GM04503 (cell line): ENCODE measurements around the gene RPS6KA2.
A peak's percentile ranks its signal among the peaks of the same experiment; 100 is the strongest.

Experiments used
- DNase-seq: peaks from one replicate; pipeline ENCODE4 v3.0.0-alpha.2; 2012; ENCODE audit warnings: low read depth

Gene RPS6KA2

DNA sequence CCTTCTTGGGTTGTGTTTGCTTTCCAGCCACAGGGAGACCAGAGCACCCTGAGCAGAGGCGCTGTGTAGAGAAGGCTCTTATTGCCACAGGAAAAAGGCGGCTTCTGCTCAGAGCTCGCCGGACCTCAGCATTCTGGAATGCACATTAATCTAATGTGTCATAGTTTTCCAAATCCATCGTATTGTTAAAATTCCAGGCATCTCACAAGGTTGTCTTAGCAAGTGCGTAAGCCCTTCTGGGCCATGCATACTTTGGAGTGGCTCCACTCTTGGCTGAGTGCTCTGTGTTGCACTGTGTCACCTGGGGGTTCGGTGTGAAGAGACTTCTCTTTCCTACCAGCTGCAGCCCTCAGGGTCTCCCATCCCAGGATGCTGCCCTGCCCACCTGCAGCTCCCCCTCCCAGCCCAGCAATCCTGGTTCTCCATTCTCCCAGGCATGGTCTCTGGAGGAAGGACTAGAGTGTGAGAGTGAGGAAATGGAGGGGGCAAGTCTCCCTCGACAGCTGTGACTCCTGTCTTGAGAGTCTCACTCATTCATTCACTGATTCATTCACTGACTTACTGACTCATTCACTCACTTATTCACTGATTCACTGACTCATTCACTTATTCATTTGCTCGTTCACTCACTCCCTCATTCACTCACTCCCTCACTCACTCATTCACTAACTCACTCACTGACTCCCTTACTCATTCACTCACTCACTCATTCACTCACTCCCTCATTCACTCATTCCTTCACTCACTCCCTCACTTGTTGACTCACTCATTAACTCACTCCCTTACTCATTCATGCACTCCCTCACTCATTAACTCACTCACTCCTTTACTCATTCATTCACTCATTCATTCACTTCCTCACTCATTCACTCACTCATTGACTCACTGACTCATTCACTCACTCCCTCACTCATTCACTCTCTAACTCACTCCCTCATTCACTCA lies 160.6 kb downstream of the RPS6KA2 start:
- DNase-seq, result peak; percentile 21

DNA sequence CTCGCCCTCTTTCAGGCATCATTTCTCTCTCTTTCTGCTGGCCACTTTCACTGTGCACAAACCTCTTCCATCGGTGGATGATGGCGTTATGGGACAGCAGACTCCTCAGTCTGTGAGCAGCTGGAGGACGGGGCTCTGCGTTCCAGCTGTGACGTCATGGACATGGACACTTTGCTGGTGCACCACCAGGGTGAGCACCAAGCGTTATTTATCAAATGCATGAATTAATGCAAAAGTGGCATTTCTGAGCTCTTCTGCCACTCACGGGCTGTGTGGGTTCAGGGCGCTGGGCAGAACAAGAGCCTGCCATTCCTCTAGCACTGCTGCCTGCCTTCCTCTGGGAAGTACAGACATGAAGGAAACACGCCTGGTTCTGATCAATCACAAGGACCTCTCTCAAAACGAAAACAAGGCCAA lies 161.4 kb downstream of the RPS6KA2 start:
- no peak for DNase-seq

DNA sequence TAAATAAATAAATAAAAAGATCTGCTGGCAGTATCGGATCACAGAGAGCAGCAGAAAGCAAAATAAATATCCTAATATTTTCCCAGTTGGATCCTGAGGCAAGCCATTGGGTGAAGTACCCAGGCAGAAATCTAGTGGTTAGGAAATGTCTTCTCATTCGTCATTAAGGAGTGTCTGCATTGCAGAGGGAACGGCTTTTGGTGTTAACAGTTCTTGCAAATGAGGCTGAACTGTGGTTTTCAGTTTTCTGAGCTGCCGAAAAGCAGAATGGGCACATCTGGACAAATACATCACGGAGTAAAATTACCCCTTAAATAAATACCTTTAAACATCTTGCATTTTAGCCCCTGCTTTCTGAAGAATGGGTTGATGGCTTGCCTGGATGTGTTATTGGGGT lies 162.1 kb downstream of the RPS6KA2 start:
- no peak for DNase-seq

DNA sequence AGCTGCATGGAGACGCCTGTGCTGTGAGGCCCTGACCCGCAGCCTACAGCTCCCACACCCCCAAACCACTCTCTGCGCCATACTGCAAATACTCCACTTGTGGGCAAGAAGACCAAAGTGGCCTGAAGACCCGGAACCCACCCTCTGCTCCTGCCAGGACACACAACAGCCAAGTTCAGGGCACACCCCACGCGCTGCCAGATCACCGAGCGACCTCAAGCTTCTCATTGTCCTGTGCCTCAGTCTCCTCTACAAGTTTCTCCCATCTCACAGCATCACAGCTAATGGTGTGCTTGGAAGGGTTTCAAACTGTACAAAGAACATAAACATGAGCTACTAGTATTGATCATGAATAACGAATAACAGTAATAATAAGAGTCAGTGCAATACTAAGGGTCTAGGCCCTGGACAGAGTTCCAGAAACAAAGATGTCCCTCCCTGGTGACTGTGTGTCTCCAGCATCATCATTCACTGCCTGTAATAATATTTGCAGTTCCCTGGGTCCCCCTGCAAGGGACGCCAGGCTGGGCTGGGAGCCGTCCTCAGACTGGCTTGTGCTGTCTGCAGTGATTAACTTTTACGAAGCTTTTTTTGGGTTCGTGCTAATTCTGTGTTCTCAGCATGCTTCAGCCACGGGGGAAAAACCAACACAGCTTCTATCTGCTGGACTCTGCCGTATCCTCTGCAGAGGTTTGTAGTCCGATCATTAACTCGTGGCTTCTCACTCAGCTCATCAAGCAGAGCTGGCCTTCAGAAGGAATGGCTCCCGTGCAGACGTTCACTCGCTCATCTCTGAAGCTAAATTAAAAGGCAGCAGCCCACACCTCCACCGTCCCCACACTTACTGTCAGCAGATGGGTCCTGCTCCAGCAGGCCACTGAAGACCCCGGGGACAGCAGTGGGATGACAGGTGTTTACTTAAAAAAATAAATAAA lies 162.7 kb downstream of the RPS6KA2 start:
- no peak for DNase-seq

DNA sequence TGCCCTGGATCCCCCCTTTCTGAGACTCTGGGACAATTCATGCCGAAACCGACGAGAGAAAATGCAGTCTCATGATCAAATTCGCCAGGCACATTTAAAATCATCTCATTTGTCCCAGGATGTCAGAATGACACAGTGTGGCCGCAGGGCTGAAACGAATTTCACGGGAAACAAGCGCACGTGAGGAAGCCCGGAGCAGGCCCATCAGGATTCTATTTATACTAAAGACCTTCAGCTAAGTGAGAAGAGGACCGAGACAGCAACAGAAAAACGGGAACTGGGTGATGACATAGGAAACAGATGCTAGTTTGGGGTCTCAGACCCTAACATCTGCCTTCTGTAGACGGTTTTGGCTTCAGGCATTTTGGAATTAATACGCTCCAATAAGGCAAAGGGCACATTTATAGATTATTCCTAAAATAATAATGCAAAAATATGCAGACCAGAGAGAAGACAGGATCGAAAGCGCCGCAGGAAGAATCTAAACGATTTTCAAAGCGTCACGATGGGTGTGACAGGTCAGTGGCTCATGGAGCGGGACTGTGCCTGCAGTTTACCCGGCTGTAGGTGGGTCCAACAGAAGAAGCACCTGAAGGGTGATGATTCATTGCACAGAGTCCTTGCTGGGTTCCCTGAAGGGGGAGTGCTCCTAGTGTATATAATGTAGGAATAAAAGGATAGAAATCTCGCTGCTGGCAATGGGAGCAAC lies 163.5 kb downstream of the RPS6KA2 start:
- DNase-seq, result no peak

DNA sequence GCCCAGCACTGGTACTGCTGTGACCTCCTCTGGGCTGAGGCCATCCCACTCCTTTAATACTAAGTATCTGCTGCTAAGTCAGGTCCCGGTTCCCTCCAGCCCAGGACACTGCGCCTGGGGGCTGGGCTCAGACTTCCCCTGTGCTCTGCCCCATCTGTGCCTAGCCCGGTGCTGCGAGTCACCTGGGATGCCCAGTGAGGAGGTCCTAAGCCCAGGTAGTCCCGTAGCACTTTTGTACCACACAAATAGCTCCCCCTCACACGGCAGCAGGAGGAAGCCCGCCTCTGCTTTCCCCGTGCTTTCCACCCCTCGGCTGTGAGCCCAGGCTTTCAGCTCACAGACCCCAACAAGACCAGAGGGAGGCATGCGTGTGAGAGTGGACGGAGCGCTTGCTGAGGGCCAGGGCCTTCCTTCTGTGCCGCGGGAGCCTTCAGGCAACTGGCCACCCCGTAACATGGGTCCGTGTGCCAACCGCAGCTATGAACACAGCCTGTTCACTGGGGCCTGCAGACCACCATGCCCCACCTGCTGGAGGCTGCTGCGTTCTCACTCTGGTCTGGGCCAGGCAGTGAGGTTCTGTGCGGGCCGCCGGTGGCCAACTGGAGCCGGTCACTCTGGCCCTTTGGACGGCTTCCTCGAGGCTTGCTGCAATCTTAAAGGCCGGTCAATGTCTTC lies 164.5 kb downstream of the RPS6KA2 start:
- no peak for DNase-seq

DNA sequence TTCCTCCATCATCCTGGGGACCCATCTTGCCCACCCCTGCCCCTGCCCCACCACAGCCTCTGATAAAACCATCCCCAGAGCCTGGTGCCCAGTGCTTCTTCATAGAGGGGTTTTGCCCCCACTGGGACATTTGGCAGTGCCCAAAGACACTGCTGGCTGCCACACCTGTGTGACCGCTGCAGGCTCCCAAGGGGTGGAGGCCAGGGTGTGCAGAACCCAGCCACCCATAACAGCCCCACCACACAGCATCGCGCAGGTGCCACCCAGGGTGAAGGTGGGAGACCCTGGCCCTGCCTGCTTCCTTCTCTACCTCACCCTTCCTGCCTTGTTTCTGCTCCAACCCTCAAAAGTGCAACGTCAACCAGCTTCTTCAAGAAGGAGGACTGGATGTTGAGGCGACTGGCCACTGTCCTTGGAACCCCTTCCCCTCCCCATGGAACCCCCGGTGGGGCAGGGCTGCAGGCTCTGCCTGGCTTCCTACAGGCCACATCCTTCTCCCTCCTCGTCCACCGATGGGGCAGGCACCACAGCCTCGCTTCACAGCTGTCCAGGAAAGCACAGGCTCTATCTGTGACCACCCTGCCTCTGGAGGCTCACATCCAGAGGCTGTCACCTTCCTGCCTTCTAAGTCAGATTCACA lies 165.1 kb downstream of the RPS6KA2 start:
- no peak for DNase-seq

DNA sequence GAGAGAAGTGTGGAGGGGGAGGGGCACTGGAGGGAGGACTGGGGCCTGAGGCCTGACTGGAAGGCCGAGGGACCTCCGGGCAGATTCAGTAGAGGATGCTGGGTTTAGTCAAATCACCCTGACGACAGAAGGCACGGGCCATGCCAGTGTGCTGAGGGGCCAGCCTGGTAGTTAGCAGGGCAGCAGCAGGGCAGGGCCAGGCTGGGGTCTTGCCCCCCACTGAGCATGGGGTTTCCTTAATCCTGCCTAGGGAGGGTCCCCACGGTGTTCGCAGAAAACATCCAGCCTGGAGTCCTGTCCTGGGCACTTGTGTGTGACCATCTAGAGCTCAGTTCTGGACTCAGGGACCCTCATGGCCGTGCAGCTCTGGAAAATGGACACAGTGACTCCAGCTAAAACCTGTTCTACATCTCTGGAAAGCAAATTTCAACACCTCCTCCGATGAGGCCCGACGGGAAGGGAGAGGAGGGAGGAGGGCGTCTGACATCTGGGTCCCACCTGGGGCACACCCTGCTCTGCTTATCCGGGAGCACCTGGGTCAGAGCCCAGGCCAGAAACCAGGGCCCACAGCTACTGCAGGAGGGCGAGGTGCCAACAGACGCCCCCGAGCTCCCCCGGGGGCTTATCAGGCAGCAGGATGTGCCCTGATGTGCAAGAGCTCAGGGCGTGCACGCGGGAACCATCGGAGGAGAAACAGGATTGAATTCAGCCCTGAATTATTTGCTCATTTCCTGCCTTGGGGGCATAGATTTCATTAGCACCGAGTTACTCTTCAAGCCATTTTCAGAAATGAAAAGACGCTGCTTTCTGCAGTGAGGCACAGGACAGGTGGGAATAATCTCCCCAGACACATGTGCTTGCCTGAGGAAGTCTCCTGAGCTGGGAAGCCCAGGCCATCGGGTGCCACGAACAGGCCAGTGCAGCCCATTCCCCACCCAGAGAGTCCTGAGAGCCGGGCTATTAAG lies 166.3 kb downstream of the RPS6KA2 start:
- DNase-seq, result no peak

DNA sequence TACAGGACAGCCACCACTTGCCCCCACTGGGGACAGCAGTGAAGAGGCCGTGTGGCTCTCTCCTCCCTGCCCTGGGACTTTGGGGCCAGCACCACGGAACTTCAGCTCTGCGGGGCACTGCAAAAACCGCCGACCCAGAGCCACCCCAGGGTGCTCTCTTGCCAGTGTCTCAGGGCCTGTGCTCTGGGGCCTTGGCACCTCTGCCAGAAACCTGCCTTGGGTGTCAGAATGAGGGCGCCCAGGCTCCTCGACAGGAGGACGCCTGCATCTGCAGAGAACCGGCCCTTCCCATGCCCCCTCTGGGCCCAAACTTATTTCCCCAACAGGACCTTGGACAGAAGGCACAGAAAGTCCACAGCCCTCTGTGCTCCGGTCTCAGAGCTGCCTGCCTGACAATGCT lies 167.1 kb downstream of the RPS6KA2 start:
- no peak for DNase-seq

DNA sequence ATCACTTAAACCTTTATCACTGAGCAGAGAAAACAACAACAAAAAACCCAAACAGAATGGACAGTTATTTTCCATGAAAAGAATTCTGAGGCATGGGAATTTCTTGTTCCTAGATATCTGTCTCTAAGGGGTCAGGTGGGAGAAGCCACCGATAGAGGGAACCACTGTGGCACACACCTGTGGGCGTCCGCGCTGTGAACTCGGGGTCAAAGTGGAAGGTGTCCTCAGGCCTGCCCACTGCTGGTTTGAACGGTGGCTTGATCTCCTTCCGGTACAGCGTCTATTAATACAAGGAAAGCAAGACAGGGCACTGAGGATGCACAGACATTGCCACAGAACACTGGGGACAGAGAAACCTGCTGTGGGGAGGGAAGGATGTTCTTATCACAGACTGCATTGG lies 167.8 kb downstream of the RPS6KA2 start:
- DNase-seq, result no peak

DNA sequence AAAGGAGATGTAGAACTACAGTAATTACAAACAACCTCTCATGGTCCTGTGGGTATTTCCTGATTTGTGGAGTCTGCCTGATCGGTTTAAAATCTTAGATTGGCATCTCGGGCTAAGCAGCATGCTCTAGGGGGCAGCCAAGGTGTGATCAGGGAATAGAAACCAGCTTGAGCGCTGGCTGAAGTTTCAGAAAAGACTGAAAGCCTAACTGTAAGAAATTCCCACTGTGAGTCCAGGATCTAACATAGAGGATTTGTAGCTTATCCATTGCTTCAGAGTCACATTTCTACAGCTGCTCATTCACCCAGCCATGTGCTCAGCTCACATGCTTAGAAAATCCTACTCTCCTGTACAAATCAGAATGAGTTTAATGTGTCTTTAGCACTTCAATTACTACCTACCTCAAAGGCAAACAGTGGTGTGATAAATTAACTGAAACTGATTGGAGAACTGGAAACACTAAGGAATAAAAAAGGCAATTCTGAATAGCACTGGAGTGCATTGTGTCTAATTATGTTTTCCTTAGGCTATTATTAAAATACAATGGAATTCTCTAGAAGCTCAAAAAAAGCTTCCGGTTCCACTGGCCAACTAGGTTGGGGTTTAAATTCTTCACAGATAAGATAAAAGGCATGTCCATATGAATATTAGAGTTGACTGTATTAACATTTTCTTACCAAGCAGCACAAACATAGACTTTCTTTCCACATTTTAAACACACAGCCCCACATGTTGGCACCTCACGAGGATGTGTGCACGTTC lies 170.5 kb downstream of the RPS6KA2 start:
- no peak for DNase-seq

DNA sequence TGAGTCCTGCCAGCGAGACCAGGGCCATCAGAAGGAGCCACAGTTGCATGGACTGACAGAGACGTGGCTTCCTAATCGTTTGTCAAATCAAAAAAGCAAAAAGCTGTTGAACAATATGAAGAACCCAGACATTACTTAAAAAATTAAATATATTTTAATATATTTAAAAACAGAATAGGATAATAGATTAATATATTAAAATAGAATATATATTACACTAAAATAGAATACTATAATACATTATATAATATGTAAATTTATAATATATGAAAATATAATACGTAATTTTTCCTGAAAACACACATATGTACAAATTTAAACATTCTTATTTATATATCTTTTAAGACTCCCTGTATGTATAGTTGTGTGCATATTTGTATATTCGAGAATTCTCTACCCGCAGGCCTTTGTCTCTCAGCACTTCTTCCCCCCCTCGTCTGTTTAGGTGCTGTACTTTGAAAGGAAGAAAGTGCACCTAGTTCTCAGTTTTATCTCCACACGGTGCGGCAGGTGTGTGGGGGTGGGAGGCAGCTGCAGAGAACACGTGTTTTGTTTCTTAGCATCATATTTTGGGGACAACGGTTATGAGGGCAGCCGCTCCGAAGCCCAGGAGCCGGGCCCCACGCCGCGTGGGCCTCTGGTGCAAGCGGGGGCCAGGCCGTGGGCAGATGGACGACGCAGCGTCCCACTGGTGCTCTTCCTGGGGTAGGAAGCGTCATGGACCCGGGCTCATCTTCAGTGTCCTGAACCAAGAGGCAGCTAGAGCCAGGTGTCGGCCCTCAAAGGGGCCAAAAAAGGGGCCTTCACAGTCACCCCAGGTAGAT lies 172.1 kb downstream of the RPS6KA2 start:
- no peak for DNase-seq

DNA sequence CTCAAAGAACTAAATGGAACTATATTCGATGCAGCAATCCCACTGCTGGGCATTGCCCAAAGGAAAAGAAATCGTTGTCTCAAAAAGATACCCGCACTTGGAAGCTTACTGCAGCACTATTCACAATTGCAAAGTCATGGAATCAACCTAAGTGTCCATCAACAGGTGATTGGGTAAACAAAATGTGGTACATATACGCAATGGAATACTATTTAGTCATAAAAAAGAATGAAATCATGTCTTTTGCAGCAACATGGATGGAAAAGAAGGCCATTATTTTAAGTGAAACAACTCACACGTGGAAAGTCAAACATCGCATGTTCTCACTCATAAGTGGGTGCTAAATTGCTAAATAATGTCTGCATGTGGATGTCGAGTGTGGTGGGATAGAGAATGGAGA lies 173.4 kb downstream of the RPS6KA2 start:
- DNase-seq, result no peak

DNA sequence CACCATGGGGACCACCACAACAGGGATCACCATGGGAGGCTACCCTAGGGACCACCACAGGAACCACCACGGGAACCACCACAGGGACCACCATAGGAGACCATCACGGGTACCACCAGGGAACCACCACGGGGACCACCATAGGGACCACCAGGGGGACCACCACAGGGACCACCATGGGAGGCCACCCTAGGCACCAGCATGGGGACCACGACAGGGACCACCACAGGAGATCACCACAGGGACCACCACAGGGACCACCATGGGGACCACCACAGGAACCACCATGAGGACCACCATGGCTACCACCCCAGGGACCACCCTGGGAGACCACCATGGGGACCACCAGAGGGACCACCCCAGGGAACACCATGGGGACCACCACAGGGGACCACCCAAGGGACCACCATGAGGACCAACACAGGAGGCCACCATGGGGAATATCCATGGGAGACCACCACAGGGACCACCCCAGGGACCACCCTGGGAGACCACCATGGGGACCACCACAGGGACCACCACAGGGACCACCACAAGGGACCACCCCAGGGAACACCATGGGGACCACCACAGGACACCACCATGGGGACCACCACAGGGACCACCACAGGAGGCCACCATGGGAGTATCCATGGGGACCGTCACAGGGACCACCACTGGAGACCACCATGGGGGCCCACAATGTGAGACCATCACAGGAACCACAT lies 176.7 kb downstream of the RPS6KA2 start:
- no peak for DNase-seq

DNA sequence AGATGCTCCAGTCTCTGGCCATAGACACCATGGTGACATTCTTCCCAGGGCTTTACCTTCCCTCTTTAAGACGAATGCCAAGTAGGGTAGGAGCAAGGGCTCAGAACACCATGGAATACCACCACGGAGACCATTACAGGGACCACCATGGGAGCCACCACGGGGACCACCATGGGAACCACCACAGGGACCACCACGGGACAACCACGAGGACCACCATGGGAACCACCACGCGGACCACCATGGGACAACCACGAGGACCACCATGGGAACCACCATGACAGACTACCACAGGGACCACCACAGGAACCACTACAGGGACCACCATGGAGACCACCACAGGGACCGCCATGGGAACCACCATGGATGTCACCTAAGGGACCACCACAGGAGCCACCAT lies 177.4 kb downstream of the RPS6KA2 start:
- DNase-seq, result no peak

DNA sequence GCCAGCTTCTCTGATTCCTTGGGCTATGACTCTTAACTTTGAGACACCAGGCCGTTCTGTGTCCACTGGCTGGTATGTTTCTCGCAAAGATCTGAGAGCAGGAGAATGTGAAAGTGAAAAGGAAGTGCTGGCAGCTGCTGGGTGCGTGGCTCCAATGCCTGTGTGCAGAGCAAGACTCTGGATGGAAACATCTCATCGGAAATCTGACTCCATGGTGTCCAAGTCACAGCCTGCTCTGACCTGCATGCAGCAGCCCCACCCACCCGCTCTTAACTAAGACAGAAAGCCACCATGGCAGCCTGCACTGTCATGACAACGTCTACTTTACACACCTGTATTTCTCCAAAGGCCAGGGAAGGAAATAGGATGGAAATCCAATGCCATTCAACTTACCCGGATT lies 178.0 kb downstream of the RPS6KA2 start:
- DNase-seq, result no peak

DNA sequence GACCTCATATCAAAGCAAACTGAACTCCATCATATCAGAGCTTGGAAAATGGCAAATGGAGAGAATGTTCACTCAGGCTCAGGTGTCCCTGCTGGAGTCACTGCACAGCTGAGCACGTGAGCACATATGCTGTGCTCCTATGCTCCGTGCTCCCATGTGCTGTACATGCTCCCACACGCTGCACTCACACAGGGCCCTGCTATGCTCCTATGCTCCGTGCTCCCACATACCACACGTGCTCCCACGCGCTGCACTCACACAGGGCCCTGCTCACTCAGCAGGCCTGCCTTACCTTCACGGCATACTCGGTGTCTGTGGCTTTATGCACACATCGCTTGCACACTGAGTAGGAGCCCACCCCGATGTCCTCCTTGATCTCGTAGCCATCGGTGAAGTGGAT lies 178.6 kb downstream of the RPS6KA2 start:
- DNase-seq, result no peak
